ENCODE measurements around the gene CXCL3.

The CXCL3 gene

DNA sequence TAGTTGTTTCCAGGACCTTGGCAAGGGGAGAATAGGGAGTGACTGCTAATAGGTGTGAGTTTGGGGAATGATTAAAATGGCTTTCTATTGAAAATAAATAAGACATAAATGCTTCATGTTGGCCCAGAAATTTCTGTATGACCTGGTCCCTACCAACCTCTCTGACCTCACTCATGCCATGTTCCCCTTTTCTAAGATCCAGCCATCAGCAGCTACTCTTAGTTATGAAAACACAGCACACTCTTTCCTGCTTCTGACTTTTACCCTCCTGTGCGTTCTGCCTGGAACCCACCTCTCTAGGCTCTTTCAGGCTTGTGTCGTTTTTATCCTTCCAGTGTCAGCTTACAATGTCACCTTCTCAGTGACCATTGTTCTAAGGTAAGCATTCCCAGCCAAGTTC is 25.2 kb downstream of the CXCL3 start:
- DNase-seq (ENCODE audit: low read depth): no peak

DNA sequence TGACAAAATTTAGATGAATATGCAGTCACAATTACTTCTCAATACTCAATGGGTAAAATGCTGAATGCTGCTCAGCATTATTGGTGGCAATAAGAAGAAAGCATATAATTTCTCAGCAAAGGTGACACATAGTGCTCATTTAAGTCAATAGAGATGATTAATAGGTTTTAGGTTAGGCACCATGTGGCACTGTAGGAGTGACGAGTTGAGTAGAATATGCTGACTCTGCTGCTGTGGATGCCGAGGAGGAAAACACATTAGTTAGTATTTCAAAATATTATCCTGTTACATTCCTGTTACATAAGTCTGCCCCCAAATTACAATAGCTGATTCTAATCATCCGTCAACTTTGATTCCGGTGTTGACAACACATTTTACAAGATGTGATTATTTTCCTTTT is 26.4 kb downstream of the CXCL3 start:
- no peak for DNase-seq (ENCODE audit: low read depth)

DNA sequence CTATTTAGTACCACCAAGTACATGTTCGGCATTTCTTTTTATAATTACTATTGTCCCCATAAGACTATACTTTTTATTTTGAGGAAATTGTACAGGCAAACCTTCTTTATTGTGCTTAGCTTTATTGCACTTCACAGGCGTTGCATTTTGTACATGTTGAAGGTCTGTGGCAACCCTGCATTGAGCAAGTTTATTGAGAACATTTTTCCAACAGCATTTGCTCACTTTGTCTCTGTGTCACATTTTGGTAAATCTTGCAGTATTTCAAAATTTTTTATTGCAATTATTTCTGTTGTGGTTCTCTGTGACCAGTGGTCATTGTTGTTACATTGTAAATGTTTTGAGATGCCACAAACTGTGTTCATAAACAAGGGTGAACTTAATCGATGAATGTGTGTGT is 29.2 kb downstream of the CXCL3 start:
- DNase-seq (ENCODE audit: low read depth): no peak

DNA sequence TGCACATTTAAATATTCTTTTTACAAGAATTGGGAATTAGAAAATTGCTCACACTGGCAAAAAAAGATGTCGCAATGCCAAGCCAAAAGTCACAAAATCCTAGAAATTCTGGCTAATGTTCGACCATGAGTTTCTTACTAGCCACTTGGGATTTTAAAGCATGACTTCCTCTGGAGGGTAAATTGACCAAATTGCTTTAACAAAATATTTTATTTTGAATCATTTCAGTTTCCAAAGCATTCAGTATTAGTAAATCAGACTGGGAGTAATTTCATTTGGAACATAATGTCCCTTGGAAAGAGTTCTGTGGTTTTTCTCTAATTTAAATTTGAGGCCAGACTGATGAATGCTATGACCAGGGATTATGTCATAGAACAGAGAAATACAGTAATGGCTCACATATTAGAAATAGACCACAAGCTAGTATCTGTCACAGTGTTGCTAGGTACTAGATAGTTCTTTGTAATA is 32.4 kb downstream of the CXCL3 start:
- no peak for DNase-seq (ENCODE audit: low read depth)

DNA sequence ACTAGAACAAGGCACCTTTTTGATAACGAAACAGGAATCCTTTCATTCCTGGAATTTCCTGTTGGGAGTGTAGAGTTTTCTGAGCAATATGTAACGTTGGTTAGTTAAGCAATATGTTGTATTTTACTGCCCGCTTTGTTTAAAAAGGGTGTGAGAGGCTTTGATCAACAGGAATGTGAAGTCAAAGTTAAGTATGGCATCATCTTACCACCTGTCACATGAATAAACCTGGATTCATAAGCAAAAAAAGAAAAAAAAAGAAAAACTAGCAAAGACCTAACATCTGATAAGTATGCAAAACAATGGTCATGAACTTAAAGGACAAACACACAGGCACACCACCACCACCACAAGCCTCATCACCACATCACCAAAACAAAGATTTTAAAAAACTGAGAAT is 33.0 kb downstream of the CXCL3 start:
- DNase-seq (ENCODE audit: low read depth): no peak

DNA sequence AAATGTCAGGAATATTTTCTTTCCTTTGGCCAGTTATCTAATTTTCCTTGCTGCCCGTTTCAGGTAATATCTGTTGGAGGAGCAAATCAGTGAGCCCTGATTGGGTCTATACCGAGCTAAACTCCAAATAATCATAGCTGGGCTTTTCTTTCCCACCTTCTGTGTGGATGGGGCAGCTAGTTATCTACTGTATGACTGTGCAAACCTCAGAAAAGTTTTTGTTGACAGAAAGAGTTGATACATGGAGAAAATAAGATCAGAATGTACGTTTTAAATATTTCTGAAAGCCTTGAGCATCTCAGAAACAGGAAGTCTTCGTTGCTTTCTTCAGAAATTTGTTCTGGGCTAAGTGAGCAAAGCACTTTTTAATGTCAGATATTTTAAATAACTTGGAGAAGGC is 33.8 kb downstream of the CXCL3 start:
- DNase-seq (ENCODE audit: low read depth): no peak

DNA sequence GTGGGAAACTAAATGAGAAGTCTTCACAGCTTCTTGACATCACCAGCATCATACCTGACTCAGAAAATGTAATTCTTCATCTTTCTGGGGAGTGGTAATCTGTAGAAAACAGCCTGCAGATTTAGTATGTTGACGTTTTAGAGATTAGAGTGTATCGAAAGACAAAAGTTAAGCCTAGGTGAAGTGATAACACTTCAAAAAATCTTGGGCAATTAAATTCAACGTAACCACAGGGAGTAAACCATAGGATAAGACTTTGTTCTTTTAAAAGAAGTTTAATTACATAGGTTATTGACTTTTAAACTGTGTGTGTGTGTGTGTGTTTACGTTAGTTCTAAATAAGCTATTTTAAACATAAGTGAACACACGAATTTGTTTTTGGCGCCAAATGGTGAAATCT is 38.2 kb downstream of the CXCL3 start:
- no peak for DNase-seq (ENCODE audit: low read depth)

DNA sequence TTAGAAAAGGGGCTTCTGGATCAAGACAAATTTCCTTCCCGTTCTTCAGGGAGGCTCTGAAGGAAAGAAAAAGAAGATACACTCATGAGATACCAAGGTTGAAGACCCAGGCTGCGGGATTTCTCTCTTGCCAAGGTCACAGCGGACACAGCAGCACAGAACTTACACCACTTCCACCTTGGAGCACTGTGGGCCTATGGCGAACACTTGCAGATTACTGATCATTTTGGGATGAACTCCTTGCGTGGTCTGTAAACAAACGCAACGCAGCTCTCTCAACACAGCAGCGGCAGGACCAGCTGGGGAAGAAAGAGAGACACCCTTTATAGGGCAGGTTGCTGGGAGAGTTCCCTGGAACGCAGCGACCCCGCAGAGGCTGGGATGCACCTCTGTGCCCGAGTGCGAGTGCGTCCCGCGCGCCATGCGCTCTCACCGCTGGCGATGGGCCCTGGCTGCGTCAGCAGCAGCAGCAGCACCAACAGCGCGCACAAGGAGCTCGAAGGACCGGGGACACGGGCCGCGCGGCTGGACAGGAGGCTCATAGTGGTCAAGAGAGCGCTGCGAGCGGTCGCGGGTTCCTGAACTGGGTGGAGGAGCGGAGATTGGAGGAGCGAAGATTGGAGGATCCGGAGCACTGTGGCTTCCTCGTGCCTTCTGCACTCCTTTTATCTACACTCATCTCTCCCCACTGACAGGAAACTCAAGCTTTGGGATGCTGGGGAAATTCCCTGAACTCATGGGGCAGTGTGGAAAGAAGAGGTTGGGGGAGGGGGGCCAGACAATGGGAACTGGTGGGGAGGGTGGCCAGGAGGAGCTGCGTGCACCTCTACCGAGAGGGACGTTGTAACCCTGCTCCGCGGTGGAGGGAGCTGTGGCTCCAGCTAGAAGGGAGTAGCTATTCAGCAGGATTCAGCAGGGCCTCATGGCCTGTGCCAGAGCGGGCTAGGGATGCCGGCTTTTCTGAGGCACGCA is 40.2 kb downstream of the CXCL3 start, which contains the start of gene CXCL5:
CXCL5 (minus strand) TSS at position 638 of the 972 bp plus-strand sequence; CDS start at position 542, 96 bp downstream.
- no peak for DNase-seq (ENCODE audit: low read depth)

DNA sequence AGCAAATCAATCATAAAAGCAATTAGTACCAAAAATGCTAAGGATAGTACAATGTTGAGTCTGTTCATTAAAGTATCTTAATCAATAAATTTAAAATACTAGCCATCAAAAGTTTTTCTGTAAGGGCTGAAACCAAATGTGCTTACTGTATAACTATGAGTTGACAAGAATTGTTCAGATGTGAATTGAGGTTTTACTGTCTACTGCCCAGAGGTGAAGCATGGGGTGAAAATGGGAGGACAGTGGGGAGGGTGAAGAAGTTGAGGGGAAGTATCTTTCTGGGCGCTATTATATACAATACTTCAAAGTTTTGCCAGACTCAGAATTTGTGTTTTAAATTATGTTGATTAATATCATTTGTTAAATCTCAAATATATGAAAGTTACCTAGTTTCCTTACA is 46.4 kb downstream of the CXCL3 start:
- no peak for DNase-seq (ENCODE audit: low read depth)

DNA sequence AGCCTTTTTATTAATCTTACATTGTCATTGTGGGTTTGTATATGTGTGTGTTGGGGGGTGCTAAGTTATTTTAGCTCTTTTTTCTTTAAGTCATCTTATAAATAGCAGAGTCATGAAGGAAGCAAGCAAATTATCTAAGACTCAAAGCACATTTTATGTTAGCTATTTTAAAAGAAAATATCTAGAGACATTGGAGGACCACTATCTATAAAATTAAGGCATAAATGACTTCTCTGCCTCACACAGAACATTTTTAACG is 46.8 kb downstream of the CXCL3 start:
- DNase-seq (ENCODE audit: low read depth): no peak

DNA sequence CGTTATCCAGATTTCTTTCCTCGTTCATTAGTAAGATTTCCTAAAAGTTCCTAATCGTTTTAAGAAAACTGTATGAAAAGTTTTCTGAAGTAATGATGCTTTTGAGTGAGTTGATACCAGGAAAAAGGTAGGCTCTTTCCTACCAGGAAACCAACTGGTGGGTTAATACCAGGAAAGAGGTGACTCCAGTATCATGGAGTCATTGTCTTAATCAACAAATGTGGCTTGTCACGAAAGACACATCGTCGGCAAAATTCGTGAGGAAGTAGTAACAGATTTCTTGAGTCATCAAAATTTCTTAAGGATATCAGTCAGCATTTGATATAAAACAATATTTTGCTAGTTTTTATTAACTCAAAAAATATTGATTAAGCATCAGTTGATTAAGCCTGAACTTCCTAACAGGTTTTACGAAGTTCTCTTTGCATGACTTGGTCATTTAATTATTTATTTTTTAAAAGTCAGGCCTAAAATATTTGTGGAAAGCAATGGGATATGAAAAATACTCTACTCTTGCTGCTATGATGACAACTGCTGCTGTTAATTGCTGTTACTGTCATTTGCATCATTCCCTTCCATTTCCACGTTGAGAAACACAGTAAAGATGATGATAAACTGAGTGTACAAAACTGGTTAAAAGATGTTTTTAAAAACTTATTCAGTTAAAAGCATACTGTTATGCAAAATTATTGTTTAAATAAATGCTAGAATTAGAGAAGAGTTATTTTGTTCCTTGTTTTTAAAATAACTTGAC is 47.3 kb downstream of the CXCL3 start:
- DNase-seq (ENCODE audit: low read depth): no peak

DNA sequence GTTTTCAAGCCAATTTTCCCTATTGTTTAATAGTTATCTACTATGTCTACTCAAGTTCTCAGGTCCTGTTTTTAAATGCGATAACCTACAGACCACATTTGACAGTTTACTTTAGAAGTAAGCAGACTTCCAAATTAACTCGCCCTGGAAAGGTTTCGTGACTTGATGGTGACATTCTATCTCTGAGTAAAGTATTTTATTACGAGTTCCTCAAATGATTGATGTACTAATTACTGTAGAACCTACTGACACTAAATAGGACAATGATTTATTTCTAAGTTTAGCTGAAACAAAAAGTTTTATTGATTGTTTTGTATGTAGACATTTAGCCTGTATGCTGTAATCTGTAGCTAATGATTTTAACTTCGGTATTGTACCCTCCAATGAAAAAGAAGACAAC is 48.6 kb downstream of the CXCL3 start:
- DNase-seq (ENCODE audit: low read depth): no peak

DNA sequence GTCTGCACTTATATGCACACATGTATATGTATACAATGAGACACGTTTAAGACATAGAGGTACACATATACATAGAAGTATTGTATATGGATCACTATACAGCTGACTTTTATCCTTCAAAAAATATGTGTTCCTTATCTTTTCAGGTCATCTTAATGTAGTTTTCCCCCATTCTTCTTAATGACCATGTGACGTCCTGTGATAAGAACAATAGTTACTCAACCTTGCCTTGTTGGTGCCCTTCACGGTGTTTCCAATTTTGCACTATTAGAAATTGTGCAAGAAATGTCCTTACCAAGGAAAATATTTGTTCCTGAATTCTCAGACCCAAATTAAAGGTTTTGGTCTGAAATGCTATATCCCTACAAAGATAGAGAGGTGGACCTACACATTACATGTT is 49.5 kb downstream of the CXCL3 start:
- DNase-seq (ENCODE audit: low read depth): no peak

DNA sequence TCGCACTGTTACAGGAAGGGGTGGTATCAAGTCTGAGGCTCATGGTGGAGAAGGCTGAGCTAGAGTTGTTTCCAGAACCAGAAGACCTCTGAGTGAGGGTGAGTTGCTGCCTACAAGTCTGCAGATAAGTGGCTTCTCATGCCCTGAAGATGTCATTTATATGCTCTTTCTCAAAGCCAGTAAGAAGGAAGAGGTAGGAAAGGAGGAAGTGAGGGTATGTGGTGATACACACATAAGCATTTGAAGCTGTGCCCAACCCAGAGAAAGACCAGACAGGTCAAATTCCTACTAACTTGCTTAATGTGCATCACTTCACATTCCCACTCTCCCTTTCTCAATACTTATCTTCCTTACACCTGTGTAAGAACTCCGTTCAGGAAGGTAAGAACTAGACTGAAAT is 50.4 kb downstream of the CXCL3 start, which contains the start of gene PPBP:
PPBP (minus strand) TSS at position 130 of the 400 bp plus-strand sequence; CDS start at position 43, 87 bp downstream.
- no peak for DNase-seq (ENCODE audit: low read depth)
